ENCODE measurements around the gene QRICH1. TPM values are rescaled to one million over a fixed set of nuclear protein-coding genes. Genes with fewer than 3 reads are reported as not detected.

The QRICH1 gene
- total and polyA plus RNA-seq, 2 of the 13 experiments (the other 11 are each of a cell fraction or from before 2014, with no cell fraction given) = 52.6 to 102 TPM

DNA sequence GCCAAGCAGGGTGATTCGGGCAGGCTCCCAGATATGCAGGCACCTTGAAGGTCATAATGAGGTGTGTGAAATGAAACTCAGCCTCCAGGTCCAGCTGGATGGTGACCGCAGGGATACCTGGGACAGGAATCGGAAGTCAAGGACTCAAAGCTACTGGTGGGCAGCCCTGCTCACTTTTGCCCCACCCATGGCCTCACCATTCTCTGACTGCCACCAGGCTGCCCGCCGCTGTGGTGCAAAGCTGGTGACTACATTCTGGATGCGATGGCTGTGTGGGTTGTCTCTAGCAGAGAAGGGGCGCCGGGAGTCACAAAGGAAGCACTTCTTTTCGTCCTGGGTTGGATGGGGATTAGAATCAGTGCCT is 38.2 kb upstream of the QRICH1 start:
- Histone ChIP-seq H2AFZ (ENCODE audit: low read length) (no peak overlapping the region), H3K9ac (ENCODE audit: insufficient read depth, low read depth, low read length) (peak overlapping the region; percentile 75), H3K79me2 (ENCODE audit: insufficient read depth, low read length) (peaks cover 15% of the 10 kb centered on the region), H3K4me1 (ENCODE audit: insufficient read depth, low read length) (peaks cover 39% of the 10 kb centered on the region), H3K9me3 (ENCODE audit: low read length) (no peaks in the 10 kb centered on the region), H4K20me1 (ENCODE audit: insufficient read depth, low read length) (no peaks in the 10 kb centered on the region), H3K27me3 (ENCODE audit: control insufficient read depth in 1 of 2, insufficient read depth in 2 of 2, low read length in 2 of 2) (no peaks in the 10 kb centered on the region), H3K4me3 (replicated peaks in 1 of 3; ENCODE audit: insufficient read depth in 1 of 3, low read depth in 2 of 3, low read length in 3 of 3) (peak overlapping the region; percentile 72 to 78 (median 77)), H3K27ac (ENCODE audit: extremely low read length, insufficient read depth, low read length) (peak overlapping the region; percentile 80), H3K36me3 (replicated peaks in 1 of 2; ENCODE audit: control insufficient read depth in 1 of 2, insufficient read depth in 2 of 2, low read length in 2 of 2) (peaks cover 5 to 10% of the 10 kb centered on the region in 2 experiments; a peak in 2 of 5 replicates), H3K4me2 (ENCODE audit: low read depth, low read length) (peak overlapping the region; percentile 97)
- ChIA-PET POLR2A (interaction anchor here (0.9 to 8.5 kb wide), 16 partner anchors 8 to 392 kb away, joined by 3 to 110 read pairs (median 6); partner anchors contain the start of genes GPX1, IMPDH2, KLHDC8B and NDUFAF3), CTCF (ENCODE audit: low intra/inter-chr PET ratio, low total read pairs) (no interaction called here)
- no TSS peak for BruUV-seq (replicated peaks)
- DNase-seq (ENCODE audit: low spot score) (no peak), FAIRE-seq (no peak), ATAC-seq (no peak)
- WGBS (ENCODE audit: low lambda C conversion rate) = 25% methylated on average over 5 of the region's 9 CpGs
- in situ Hi-C loops (cut with HindIII; ENCODE audit: extremely low pct_ligation_motif_present, low pct_unique_long_range_greater_than_20kb) = no loop called here
- intact Hi-C loops (cut with micrococcal nuclease; ENCODE audit: unreplicated experiment) = loop anchor here (5.0 kb wide), 1 partner anchor 40 kb away; the partner anchor contains the start of gene QRICH1
- no peak for TF ChIP-seq ZNF614 (CRISPR knock-in tag; IDR thresholded peaks at IDR 0.05; ENCODE audit: borderline replicate concordance)
- TF ChIP-seq GLI4 (CRISPR knock-in tag; IDR thresholded peaks at IDR 0.05; ENCODE audit: borderline replicate concordance) = 0 out of 2 replicates have a peak, but pooled peaks have one; percentile 41
- no peak for TF ChIP-seq MED8 (CRISPR knock-in tag; IDR thresholded peaks at IDR 0.05; ENCODE audit: insufficient replicate concordance)
- TF ChIP-seq, protein P1, sequence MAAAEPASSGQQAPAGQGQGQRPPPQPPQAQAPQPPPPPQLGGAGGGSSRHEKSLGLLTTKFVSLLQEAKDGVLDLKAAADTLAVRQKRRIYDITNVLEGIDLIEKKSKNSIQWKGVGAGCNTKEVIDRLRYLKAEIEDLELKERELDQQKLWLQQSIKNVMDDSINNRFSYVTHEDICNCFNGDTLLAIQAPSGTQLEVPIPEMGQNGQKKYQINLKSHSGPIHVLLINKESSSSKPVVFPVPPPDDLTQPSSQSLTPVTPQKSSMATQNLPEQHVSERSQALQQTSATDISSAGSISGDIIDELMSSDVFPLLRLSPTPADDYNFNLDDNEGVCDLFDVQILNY (CRISPR knock-in tag; conservative IDR thresholded peaks at IDR 0.05) = no peak
- 0 out of 2 replicates have a peak, but pooled peaks have one; percentile 28 for TF ChIP-seq ZNF772 (CRISPR knock-in tag; IDR thresholded peaks at IDR 0.05)
- no peak for TF ChIP-seq ZNF605 (CRISPR knock-in tag; IDR thresholded peaks at IDR 0.05)
- TF ChIP-seq FOSL1 (CRISPR knock-in tag; IDR thresholded peaks at IDR 0.05; ENCODE audit: borderline replicate concordance) = no peak
- 0 out of 2 replicates have a peak, but pooled peaks have one; percentile 41 for TF ChIP-seq NFATC3 (CRISPR knock-in tag; IDR thresholded peaks at IDR 0.05)
- TF ChIP-seq HDAC2 (CRISPR knock-in tag; IDR thresholded peaks at IDR 0.05) = no peak
- TF ChIP-seq, protein P2, sequence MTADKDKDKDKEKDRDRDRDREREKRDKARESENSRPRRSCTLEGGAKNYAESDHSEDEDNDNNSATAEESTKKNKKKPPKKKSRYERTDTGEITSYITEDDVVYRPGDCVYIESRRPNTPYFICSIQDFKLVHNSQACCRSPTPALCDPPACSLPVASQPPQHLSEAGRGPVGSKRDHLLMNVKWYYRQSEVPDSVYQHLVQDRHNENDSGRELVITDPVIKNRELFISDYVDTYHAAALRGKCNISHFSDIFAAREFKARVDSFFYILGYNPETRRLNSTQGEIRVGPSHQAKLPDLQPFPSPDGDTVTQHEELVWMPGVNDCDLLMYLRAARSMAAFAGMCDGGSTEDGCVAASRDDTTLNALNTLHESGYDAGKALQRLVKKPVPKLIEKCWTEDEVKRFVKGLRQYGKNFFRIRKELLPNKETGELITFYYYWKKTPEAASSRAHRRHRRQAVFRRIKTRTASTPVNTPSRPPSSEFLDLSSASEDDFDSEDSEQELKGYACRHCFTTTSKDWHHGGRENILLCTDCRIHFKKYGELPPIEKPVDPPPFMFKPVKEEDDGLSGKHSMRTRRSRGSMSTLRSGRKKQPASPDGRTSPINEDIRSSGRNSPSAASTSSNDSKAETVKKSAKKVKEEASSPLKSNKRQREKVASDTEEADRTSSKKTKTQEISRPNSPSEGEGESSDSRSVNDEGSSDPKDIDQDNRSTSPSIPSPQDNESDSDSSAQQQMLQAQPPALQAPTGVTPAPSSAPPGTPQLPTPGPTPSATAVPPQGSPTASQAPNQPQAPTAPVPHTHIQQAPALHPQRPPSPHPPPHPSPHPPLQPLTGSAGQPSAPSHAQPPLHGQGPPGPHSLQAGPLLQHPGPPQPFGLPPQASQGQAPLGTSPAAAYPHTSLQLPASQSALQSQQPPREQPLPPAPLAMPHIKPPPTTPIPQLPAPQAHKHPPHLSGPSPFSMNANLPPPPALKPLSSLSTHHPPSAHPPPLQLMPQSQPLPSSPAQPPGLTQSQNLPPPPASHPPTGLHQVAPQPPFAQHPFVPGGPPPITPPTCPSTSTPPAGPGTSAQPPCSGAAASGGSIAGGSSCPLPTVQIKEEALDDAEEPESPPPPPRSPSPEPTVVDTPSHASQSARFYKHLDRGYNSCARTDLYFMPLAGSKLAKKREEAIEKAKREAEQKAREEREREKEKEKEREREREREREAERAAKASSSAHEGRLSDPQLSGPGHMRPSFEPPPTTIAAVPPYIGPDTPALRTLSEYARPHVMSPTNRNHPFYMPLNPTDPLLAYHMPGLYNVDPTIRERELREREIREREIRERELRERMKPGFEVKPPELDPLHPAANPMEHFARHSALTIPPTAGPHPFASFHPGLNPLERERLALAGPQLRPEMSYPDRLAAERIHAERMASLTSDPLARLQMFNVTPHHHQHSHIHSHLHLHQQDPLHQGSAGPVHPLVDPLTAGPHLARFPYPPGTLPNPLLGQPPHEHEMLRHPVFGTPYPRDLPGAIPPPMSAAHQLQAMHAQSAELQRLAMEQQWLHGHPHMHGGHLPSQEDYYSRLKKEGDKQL (CRISPR knock-in tag; IDR thresholded peaks at IDR 0.05; ENCODE audit: low read depth) = no peak
- TF ChIP-seq ZMYM3 (CRISPR knock-in tag; IDR thresholded peaks at IDR 0.05) = no peak
- TF ChIP-seq, protein P3, sequence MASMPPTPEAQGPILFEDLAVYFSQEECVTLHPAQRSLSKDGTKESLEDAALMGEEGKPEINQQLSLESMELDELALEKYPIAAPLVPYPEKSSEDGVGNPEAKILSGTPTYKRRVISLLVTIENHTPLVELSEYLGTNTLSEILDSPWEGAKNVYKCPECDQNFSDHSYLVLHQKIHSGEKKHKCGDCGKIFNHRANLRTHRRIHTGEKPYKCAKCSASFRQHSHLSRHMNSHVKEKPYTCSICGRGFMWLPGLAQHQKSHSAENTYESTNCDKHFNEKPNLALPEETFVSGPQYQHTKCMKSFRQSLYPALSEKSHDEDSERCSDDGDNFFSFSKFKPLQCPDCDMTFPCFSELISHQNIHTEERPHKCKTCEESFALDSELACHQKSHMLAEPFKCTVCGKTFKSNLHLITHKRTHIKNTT (CRISPR knock-in tag; IDR thresholded peaks at IDR 0.05) = no peak
- peak; percentile 39; the same call in 1 of the 2 replicates for TF ChIP-seq SMAD9 (CRISPR knock-in tag; IDR thresholded peaks at IDR 0.05)
- TF ChIP-seq ZNF788 (CRISPR knock-in tag; IDR thresholded peaks at IDR 0.05; ENCODE audit: borderline replicate concordance) = peak; percentile 61; the same call in 1 of the 2 replicates
- no peak for TF ChIP-seq HMG20B (CRISPR knock-in tag; conservative IDR thresholded peaks at IDR 0.05)
- TF ChIP-seq, protein P4, sequence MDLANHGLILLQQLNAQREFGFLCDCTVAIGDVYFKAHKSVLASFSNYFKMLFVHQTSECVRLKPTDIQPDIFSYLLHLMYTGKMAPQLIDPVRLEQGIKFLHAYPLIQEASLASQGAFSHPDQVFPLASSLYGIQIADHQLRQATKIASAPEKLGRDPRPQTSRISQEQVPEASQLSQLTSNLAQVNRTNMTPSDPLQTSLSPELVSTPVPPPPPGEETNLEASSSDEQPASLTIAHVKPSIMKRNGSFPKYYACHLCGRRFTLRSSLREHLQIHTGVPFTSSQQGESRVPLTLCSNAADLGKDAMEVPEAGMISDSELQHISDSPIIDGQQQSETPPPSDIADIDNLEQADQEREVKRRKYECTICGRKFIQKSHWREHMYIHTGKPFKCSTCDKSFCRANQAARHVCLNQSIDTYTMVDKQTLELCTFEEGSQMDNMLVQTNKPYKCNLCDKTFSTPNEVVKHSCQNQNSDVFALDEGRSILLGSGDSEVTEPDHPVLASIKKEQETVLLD (CRISPR knock-in tag; IDR thresholded peaks at IDR 0.05; ENCODE audit: low read depth) = no peak

Measured in HepG2 (cell line).